Mammary epithelial cell (primary cell): Measurements from ENCODE around the gene DPH3.

Source experiments
- CTCF ChIP-seq, 2 donors: IDR thresholded peaks in 1 of 2; conservative IDR thresholded peaks in 1 of 2; 2 replicates each; pipeline ENCODE4 v1.5.1; 2011 to 2012; ENCODE audit warnings: inconsistent platforms in 2 of 2, low read length in 2 of 2, mild to moderate bottlenecking in 2 of 2, control low read depth in 1 of 2, low read depth in 1 of 2; ENCODE audit not compliant: insufficient read depth in 1 of 2; ENCODE audit errors: extremely low read depth in 1 of 2
- EZH2 ChIP-seq: IDR thresholded peaks from 2 replicates; pipeline ENCODE4 v1.6.1; 2012; ENCODE audit warnings: low read length, inconsistent platforms, borderline replicate concordance

- TF ChIP-seq CTCF (conservative IDR thresholded peaks at IDR 0.05 in 1 of 2, IDR thresholded peaks at IDR 0.05 in 1 of 2; ENCODE audit: extremely low read depth in 1 of 2, insufficient read depth in 1 of 2, low read depth in 1 of 2, low read length in 2 of 2) (no peak), EZH2 (no peak)
Observed at GRCh38 chr3:16280671-16281070, 15.9 kb upstream of the DPH3 start.
